B cell (primary cell): ENCODE data around the gene KNTC1.

ENCODE experiments used
- EZH2 ChIP-seq: IDR thresholded peaks from 2 replicates; pipeline ENCODE4 v1.6.1; 2012; ENCODE audit warnings: borderline replicate concordance, low read depth, mild to moderate bottlenecking, moderate library complexity, low read length; ENCODE audit not compliant: insufficient read depth, poor library complexity, severe bottlenecking
- TF ChIP-seq, protein P1 (sequence below): fragments of 200-600 bp; IDR thresholded peaks from one replicate; pipeline ENCODE4 v1.8.0; 2022; ENCODE audit warnings: antibody characterized with exemption, mild to moderate bottlenecking

- TF ChIP-seq, protein P1, sequence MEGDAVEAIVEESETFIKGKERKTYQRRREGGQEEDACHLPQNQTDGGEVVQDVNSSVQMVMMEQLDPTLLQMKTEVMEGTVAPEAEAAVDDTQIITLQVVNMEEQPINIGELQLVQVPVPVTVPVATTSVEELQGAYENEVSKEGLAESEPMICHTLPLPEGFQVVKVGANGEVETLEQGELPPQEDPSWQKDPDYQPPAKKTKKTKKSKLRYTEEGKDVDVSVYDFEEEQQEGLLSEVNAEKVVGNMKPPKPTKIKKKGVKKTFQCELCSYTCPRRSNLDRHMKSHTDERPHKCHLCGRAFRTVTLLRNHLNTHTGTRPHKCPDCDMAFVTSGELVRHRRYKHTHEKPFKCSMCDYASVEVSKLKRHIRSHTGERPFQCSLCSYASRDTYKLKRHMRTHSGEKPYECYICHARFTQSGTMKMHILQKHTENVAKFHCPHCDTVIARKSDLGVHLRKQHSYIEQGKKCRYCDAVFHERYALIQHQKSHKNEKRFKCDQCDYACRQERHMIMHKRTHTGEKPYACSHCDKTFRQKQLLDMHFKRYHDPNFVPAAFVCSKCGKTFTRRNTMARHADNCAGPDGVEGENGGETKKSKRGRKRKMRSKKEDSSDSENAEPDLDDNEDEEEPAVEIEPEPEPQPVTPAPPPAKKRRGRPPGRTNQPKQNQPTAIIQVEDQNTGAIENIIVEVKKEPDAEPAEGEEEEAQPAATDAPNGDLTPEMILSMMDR, result no peak
- no peak for TF ChIP-seq EZH2
Observed at GRCh38 chr12:122571821-122572220, 44.8 kb downstream of the KNTC1 start.
